Stimulated activated CD4-positive, alpha-beta T cell treated with anti-CD3 and anti-CD28 coated beads, Interleukin-4, amount 100 ng/mL, for 24 hours (primary cell): ENCODE data around the gene PSMD9.
"Not testable (repeated sequence)": the region's sequence is repeated elsewhere in the genome, so short reads cannot be mapped to it uniquely, and the experiment has no call there.

Experiments used
- DNase-seq: peaks from one replicate; pipeline ENCODE4 v3.0.0-alpha.2; 2020

The PSMD9 gene

DNA sequence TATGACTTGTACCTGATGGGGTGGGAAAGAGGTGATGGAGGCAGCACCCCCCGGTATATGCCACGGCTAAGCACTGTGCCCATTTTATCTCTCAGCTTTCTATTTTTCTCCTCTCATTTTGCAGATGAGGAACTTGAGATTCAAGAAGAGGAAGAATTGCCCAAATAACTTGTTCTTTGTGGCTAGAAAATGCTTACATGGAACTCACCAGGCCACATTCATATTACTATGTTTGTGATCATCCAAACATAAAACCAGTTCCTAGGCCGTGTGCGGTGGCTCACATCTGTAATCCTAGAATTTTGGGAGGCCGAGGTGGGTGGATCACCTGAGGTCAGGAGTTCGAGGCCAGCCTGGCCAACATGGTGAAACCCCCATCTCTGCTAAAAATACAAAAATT, 14.5 kb upstream of the PSMD9 start:
- DNase-seq, result no peak

DNA sequence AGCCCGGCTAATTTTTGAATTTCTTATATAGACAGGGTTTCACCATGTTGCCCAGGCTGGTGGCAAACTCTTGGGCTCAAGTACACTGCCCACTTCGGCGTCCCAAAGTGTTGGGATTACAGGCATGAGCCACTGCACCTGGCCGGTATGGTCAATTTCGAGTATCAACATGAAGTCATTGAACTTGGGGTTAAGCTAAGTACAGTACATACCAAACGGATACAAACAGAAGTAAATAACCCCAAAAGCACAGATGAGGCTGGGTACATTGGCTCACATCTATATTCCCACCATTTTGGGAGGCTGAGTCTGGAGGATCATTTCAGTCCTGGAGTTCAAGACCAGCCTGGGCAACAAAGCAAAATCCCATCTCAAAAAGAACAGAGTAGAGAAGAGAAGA, 13.0 kb upstream of the PSMD9 start:
- no peak for DNase-seq

DNA sequence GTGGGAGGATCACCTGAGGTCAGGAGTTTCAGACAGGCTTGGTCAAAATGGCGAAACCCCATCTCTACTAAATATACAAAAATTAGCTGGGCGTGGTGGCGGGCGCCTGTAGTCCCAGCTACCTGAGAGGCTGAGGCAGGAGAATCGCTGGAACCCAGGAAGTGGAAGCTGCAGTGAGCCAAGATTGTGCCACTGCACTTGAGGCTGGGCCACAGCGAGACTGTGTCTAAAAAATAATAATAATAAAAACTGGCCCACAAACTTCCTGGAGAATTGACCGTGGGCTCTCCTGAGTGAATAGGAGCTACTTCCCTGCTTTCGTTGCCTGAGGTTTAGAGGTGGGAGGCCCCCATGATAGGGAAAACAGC, 12.5 kb upstream of the PSMD9 start:
- DNase-seq, result not testable (repeated sequence)

DNA sequence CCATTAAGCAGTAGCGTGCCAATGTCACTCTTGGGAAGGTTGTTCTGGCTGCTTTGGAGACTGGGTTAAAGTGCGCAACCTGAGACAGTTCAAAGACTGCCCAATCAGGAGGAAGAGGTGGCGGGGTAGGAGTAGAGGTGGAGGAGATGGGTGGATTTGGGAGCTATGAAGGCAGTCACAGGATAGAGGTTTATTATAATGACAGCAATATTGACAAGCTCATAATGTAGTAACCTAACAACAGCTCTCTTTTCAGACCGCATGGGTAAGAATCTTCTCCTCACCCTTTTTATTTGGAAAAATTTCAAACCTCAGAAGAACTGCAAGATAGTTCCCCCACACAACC, 5.3 kb upstream of the PSMD9 start:
- DNase-seq, result no peak

DNA sequence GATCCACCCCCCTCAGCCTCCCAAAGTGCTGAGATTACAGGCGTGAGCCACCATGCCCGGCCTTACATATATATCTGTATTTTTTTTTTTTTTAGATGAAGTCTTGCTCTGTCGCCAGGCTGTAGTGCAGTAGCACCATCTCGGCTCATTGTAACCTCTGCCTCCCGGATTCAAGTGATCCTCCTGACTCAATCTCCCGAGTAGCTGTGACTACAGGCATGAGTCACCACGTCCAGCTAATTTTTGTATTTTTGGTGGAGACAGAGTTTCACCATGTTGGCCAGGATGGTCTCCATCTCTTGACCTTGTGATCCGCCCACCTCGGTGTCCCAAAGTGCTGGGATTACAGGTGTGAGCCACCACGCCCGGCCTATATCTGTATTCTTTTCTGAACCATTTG, 3.5 kb upstream of the PSMD9 start:
- not testable (repeated sequence) for DNase-seq

DNA sequence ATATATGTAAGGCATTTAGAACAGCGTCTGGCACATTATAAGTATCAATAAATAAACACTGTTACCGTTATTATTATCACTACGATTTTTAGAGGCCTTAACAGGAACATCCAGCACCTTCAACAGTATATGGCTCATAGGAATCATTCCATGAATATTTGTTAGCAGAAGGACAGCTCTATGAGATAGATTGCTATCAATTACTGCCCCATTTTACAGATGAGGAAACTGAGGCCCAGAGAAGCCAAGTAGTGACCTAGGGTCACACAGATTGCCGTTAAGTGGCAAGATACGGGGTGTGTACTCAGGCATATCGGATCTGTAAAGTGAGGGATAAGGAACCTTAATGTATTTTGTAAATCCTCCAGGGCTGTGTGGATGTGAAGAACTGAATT, 510 bp upstream of the PSMD9 start:
- no peak for DNase-seq

DNA sequence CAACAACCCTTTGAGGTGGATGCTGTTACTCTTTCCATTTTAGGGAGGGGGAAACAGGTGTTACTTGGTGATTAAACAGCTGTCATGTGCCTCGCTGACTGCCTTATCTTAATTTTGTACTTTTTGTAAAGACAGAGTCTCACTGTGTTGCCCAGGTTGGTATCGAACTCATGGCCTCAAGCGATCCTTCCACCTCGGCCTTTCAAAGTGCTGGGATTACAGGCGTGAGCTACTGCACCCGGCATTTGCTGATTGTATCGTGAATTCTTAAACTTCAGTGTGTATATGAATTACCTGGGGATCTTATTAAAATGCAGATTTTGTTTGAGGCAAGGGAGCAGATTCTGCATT, 659 bp downstream of the PSMD9 start:
- no peak for DNase-seq

DNA sequence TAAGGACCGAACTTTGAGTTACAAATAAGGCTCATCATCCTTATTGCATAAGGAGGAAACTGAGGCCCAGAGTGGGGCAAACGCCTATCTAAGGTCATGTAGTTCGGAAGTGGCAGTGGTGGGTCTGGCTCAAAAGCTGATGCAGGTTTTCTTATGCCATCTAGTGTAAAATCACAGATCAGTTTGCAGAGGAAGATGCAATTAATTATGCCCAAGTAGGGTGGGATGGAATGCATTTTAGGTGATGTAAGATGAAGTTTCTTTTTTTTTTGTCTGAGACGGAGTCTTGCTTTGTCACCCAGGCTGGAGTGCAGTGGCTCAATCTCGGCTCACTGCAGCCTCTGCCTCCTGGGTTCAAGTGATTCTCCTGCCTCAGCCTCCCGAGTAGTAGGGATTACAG, 1.1 kb downstream of the PSMD9 start:
- DNase-seq, result not testable (repeated sequence)

DNA sequence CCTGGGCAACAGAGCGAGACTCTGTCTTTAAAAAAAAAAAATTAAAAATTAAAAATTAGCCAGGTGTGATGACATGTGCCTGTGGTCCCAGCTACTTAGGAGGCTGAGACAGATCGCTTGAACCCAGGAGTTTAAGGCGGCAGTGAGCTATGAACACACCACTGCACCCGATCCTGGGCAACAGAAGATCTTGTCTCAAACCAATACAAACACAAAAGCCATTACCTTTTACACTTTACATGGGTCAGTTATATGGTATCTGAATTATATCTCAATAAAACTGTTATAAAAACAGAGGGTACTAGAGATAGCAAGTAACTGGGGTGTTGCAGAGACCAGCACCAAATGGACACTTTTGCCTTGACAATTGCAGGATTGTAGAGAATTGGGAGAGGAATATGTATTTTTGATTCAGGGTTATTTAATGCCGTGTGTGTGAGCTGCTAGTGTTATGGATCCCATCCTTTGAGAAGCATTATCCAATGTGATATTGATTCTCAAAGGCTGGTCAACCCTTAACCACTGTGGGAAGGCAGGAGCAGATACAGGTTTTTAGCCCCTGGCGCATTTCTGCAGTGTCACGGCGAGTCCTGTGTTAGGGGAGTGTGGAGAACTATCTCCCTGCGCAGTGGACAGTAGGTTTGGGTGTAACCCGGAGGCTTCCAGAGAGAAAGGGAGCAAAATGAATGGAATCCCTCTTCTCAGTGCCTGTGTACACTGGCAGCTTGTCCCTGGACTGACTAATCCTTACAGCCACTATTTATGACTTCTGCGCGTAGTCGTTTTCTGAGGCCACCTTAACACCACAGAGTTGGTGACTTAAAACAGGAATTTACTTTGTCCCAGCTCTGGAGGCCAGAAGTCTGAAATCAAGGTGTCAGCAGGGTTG, 4.3 kb downstream of the PSMD9 start:
- DNase-seq, result no peak

DNA sequence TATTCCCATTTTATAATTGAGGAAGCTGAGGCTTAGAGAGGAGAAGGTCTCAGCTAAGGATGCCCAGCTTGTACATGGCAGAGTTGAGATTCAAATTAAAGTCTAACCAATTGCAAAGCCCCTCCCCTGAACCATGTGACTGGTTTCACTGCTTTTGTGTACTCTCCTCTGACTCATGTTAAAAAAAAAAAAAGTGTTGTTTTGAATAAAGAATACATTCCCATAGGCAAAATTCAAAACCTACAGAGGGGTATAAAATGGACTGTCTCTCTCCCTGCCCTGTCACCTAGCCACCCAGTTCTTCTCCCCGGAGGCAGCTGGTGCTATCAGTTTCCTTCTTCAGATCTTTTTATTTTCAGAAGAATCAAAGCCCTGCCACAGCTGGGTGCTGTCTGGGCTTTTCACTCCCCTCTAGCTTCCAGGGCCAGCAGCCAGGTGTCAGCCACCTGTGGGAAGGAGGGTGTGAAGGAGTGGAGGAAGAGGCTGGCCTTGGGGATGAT, 5.4 kb downstream of the PSMD9 start:
- DNase-seq, result peak; percentile 38

DNA sequence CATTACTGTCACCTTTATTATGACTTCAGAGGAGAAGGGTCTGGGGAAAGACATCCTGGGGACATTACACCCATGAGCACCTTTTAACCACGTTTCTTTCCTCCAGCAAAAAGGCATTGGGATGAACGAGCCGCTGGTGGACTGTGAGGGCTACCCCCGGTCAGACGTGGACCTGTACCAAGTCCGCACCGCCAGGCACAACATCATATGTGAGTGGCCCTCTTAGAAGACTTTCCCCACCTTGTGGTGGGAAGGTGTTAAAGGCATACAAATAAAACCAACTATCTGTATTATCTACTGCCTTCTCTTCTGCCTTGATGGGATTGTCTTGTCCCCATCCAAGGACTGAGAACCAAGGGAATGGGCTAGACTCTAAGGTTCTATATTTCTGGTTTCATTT, 6.0 kb downstream of the PSMD9 start:
- DNase-seq, result no peak

DNA sequence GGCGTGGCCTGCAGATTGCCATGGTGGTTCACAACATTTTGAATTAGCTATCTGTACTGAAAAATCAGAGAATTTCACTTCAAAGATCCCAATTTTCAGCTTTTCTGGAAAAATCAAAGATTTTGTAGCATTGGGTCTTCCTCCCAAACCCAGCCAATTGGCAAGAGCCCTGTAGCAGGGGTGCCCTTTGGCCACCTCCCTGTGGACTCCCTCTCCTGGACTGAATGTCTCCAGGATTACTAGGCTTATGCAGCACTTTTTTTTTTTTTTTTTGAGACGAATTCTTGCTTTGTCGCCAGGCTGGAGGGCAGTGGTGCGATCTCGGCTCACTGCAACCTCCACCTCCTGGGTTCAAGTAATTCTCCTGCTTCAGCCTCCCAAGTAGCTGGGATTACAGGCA, 9.7 kb downstream of the PSMD9 start:
- no peak for DNase-seq

DNA sequence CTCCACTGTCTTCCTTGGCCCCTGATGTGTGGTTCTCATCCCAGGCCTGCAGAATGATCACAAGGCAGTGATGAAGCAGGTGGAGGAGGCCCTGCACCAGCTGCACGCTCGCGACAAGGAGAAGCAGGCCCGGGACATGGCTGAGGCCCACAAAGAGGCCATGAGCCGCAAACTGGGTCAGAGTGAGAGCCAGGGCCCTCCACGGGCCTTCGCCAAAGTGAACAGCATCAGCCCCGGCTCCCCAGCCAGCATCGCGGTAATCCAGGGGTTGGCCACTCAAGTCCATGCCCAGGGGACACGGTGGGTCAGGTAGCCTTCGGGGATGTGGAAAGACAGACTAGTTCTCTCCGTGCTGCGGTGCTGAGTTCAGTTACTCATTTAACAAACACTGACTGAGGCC, 11.0 kb downstream of the PSMD9 start:
- no peak for DNase-seq

DNA sequence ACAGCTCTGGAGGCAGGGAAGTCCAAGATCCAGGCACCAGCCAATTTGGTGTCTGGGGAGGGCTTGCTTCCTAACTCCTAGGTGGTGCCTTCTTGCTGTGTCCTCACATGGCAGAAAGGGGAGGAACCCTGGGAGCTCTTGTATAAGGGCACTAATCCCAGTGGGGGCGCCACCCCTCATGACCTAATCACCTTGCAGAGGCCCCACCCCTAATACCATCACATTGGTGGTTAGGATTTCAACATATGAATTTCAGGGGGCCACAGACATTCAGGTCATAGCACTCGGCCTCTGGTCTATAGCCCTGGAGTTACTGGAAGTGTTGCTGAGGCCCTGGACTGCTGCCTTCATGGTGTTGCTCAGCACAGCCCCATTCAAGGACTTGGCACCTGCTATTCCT, 14.6 kb downstream of the PSMD9 start:
- DNase-seq, result no peak

DNA sequence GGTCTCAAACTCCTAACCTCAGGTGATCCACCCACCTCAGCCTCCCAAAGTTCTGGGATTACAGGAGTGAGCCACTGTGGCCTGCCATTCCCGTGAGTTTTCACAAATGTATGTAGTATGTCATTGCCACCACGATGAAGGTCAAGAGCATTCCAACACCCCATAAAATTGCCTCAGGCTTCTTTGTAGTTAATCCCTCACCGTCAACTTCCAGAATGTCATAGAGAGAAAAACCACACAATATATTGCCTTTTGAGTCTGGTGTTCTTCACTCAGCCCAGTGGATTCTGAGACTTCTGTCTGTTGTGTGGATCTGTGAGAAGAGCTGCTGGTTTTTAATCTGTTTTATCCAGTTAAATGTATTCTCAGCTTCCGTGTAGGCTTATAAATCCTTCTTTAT, 17.2 kb downstream of the PSMD9 start:
- no peak for DNase-seq

DNA sequence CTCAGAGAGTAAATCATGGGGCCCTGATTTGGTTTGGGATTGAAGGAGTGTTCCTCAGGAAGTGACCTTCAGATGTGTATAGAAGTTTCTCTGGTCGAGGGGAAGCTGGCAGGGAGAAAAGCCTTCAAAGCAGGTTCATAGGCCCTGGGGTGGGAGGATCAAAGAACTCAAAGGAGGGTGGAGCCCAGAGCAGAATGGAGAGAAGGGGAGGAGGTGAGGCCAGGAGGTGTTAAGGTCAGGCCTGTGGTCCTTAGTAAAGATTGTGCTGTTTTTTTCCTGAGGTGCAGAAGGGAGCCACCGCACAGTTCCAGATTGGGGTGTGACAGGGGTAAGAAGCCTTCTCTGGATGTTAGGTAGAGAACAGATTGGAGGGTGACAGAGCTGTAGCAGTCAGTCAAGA, 20.1 kb downstream of the PSMD9 start:
- no peak for DNase-seq

DNA sequence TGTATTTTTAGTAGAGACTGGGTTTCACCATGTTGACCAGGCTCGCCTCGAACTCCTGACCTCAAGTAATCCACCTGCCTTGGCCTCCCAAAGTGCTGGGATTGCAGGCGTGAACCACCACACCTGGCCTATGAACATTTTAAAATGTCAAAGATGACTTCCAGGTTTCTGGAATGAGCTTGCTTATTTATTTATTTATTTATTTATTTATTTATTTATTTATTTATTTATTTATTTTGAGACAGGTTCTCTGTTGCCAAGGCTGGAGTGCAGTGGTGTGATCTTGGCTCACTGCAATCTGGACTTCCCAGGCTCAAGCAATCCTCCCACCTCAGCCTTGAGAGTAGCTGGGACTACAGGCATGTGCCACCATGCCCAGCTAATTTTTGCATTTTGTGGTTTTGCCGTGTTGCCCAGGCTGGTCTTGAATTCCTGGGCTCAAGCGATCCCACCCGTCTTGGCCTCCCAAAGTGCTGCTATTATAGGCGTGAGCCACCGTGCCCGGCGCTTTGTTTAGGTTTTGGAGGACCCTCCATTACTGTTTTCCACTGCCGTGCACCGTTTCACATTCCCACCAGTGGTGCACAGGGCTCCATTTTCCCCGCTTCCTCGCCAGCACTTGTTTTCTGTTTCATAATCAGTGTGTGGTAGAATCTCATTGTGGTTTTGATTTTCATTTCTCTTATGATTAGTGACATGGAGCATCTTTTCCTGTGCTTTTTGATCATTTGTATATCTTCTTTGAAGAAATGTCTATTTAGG, 23.4 kb downstream of the PSMD9 start:
- peak; percentile 32 for DNase-seq

DNA sequence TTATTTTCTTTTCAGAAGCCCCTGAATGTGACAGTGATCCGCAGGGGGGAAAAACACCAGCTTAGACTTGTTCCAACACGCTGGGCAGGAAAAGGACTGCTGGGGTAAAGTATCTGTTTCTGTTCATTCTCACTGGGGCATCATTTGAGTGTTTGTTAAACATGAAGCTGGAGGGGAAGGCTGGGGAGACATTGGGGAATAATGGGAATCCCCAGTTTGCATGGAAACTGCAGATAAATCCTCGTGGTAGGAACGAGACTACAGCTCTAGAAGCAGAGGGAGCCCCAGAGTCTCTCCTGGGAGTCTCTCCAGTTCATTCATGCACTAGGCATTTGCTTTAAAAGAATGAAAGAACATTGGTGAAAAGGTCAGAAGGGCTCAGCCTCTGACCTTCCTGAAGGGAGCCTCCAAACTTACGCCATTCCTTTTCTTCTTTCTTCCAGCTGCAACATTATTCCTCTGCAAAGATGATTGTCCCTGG, 27.3 kb downstream of the PSMD9 start:
- DNase-seq, result no peak

DNA sequence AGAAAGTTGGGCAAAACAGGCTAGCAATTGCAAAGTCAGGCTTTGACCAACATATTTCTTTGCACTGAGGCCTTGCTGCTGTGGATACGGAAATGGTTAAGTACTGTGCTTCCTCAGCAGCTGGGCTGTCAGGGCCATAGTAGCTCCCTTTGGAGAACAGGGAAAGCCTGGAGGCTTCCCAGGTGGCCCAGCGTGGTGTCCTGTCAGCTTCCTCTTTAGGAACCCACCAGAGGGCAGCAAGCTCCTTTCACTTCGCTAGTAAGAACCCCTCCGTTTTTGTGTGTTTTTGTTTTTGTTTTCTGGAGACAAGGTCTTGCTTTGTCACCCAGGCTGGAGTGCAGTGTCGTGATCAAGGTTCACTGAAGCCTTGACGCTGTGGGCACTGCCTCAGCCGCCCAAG, 28.1 kb downstream of the PSMD9 start:
- DNase-seq, result no peak

DNA sequence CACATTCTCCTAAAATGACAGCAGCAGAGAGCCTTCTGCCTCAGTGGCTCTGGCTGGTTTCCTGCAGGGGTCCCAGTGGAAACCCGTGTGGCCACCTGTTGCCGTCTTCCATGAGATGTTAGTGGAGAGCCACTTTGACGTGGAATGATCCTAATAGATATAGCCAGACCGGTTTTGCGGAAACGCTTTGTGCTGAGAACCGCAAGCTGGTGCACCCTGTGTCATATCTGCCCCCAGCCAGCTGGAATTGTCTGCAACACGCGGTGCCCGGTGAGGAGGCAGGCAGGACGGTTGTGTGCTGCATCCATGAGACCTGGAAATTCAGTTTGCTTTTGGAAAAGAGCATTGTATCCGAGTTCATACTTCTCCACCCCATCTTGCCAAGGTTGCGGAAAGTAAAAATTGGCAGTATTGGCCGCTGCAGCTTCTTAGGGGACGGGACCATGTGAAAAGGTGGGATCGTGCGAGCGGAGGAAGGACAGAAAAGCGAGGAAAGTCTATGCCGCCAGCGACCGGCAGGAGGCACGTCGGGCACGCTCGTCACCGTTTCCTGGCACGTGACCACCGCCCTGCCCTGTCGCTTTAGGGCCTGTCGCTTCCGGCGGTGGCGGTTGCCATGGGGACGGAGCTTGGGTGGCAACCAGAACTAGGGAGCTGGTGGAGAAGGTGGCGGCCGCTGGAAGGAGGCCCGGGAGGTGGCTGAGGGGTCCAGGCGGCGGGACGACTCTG, 29.5 kb downstream of the PSMD9 start, which contains the start of gene CFAP251:
Gene CFAP251, plus strand, starts transcription at position 643 of the 729 bp plus-strand sequence. CDS start 2,714 bp downstream, outside the sequence.
- DNase-seq, result peak; percentile 95

DNA sequence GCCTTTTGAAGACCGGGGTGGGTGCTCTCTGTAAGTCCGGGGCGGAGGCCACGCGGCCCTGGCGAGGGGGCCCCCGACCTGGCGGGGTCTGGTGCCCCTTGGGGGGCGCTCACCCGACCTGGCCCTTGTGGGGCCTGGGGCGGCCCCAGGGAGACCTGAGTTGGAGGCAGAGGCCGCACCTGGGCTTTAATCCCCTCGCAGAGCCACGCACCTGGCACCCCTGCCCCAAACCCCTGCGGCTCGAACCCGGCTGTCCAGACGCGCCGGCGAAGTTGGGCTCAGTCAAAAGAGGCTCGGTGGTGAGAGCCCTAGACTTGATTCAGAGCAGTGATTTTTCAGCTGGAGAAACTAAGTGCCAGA, 30.1 kb downstream of the PSMD9 start:
- no peak for DNase-seq

DNA sequence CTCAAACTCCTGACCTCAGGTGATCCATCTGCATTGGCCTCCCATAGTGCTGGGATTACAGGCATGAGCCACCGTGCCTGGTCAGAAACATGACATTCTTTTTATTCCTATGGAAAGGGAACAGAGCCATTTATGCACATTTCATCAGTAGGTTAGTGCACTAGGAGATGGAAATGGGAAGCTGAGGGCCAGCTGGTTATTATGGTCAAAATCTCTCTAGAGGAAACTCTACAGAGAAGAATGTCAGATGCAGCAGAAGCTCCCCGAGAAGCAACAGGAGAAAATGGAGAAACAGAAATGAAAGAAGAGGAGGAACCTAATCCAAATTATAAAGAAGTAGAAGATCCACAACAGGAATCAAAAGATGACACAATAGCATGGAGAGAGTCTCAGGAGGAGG, 32.5 kb downstream of the PSMD9 start:
- DNase-seq, result no peak

DNA sequence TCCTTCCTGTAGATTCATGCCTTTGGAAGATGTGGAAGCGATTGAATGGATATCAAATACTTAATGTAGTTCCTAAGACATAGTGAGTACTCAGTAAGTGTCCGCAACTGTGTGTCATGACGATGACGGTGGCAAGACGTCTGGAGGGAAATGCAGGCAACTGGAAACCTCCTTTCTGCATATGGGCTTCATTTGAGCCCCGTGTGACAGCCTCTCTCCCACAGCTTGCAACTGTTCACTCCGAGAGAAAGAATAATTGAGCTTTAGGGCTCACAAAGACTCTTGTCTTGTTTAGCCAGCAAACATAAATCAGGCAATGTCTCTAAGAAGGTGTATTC, 36.7 kb downstream of the PSMD9 start:
- DNase-seq, result no peak
